GM12878 (cell line): ENCODE data around the gene SPDYE1.
"Not testable (repeated sequence)": the region's sequence is repeated elsewhere in the genome, so short reads cannot be mapped to it uniquely, and the experiment has no call there.

Experiments used
- CEBPB ChIP-seq, 2 experiments: fragments of 150-350 bp in 1 of 2; IDR thresholded peaks; 2 replicates each; pipeline ENCODE4 v1.6.1; 2012 to 2014; ENCODE audit warnings: low read depth in 2 of 2, low read length in 2 of 2, borderline replicate concordance in 1 of 2, inconsistent platforms in 1 of 2
- NR2C2 ChIP-seq: IDR thresholded peaks from 2 replicates; pipeline ENCODE4 v1.6.1; 2011; ENCODE audit warnings: borderline replicate concordance, low read depth; ENCODE audit not compliant: control insufficient read depth, insufficient read length
- POLR2AphosphoS5 ChIP-seq: IDR thresholded peaks from 2 replicates; pipeline ENCODE4 v1.6.1; 2011; ENCODE audit warnings: mild to moderate bottlenecking, low read length, inconsistent platforms
- RAD51 ChIP-seq: fragments of 450-650 bp; IDR thresholded peaks from 2 replicates; pipeline ENCODE4 v1.6.1; 2016; ENCODE audit warnings: moderate library complexity, mild to moderate bottlenecking, inconsistent platforms
- SMC3 ChIP-seq: IDR thresholded peaks from 2 replicates; pipeline ENCODE4 v1.6.1; 2011; ENCODE audit warnings: low read length, improper control_type of control experiment, borderline replicate concordance
- TF ChIP-seq, protein P1 (sequence below), 3 experiments: IDR thresholded peaks in 2 of 3; conservative IDR thresholded peaks in 1 of 3; 2 replicates each; pipeline ENCODE4 v1.5.1; 2011; ENCODE audit warnings: low read depth in 3 of 3, low read length in 3 of 3, mild to moderate bottlenecking in 3 of 3, control low read depth in 2 of 3, moderate library complexity in 2 of 3, inconsistent platforms in 1 of 3, mixed read lengths in 1 of 3; ENCODE audit not compliant: control insufficient read depth in 2 of 3, insufficient read depth in 1 of 3; ENCODE audit errors: extremely low read depth in 1 of 3
- TF ChIP-seq, protein P2 (sequence below): IDR thresholded peaks from 2 replicates; pipeline ENCODE4 v1.6.1; 2011; ENCODE audit warnings: mild to moderate bottlenecking, low read depth, low read length, moderate library complexity; ENCODE audit not compliant: insufficient replicate concordance

DNA sequence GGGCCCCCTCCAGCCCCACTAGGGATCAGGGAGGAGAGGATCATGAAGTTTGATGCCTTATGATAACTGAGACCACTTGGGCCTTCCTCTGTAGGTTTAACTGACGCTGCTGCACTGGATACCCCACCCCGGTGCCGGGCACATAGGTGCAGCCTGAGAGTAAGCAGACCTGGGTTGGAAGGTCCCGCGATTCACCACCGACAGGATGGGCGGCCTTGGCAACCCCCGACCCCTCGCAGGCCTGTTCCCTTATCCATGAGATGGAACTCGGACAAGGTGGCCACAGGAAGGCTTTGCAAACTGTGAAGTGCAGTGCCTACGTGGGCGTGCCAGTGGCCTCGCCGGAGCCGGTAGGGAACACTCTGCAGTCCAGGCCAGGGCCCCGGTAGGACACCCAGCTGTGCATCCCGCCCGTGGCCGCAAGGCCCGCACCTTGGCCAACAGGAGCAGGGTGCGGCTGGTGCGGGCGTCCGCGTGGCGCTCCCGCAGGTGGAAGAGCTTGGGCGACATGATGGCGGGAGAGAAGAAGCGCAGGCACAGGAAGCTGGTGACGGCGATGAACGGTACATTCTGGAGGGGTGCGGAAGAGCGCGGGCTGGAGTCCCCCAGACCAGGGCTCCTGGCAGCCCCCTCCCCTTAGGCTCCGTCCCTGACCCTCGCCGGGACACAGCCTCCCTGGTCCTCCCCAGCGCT, 42.2 kb downstream of the SPDYE1 start:
- not testable (repeated sequence) for TF ChIP-seq SMC3; CEBPB (IDR thresholded peaks at IDR 0.05; ENCODE audit: borderline replicate concordance in 1 of 2, low read depth in 2 of 2, low read length in 2 of 2); RAD51; NR2C2; POLR2AphosphoS5
- TF ChIP-seq, protein P1, sequence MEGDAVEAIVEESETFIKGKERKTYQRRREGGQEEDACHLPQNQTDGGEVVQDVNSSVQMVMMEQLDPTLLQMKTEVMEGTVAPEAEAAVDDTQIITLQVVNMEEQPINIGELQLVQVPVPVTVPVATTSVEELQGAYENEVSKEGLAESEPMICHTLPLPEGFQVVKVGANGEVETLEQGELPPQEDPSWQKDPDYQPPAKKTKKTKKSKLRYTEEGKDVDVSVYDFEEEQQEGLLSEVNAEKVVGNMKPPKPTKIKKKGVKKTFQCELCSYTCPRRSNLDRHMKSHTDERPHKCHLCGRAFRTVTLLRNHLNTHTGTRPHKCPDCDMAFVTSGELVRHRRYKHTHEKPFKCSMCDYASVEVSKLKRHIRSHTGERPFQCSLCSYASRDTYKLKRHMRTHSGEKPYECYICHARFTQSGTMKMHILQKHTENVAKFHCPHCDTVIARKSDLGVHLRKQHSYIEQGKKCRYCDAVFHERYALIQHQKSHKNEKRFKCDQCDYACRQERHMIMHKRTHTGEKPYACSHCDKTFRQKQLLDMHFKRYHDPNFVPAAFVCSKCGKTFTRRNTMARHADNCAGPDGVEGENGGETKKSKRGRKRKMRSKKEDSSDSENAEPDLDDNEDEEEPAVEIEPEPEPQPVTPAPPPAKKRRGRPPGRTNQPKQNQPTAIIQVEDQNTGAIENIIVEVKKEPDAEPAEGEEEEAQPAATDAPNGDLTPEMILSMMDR (IDR thresholded peaks at IDR 0.05 in 2 of 3, conservative IDR thresholded peaks at IDR 0.05 in 1 of 3; ENCODE audit: control insufficient read depth in 2 of 3, extremely low read depth in 1 of 3, insufficient read depth in 1 of 3, low read depth in 3 of 3, low read length in 3 of 3) = not testable (repeated sequence)
- TF ChIP-seq, protein P2, sequence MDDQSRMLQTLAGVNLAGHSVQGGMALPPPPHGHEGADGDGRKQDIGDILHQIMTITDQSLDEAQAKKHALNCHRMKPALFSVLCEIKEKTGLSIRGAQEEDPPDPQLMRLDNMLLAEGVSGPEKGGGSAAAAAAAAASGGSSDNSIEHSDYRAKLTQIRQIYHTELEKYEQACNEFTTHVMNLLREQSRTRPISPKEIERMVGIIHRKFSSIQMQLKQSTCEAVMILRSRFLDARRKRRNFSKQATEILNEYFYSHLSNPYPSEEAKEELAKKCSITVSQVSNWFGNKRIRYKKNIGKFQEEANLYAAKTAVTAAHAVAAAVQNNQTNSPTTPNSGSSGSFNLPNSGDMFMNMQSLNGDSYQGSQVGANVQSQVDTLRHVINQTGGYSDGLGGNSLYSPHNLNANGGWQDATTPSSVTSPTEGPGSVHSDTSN = not testable (repeated sequence)
